Thyroid gland (tissue), 4 donors: ENCODE measurements around the gene COX20. TPM values are rescaled to one million over a fixed set of nuclear protein-coding genes. Genes with fewer than 3 reads are reported as not detected.

ENCODE experiments used
- DNase-seq, 2 donors: peaks; one replicate each; pipeline ENCODE4 v3.0.0-alpha.2; 2019
- H3K27ac ChIP-seq, 3 donors: fragments of 200-600 bp; sonication (generic); 1 replicate in 2 of 3; 2 replicates in 1 of 3; pipeline ENCODE4 v1.5.1; 2016 to 2019; ENCODE audit warnings: mild to moderate bottlenecking in 1 of 3, moderate library complexity in 1 of 3
- H3K27me3 ChIP-seq: fragments of 200-600 bp; sonication (generic); one replicate; pipeline ENCODE4 v1.5.1; 2019
- H3K36me3 ChIP-seq, 2 donors: fragments of 200-600 bp; sonication (generic); one replicate each; pipeline ENCODE4 v1.5.1; 2016 to 2019
- H3K4me1 ChIP-seq, 2 donors: fragments of 200-600 bp; sonication (generic); one replicate each; pipeline ENCODE4 v1.5.1; 2017 to 2019
- H3K4me3 ChIP-seq, 3 donors: fragments of 200-600 bp; sonication (generic); replicated peaks in 1 of 3; 1 replicate in 2 of 3; 2 replicates in 1 of 3; pipeline ENCODE4 v1.5.1; 2016; ENCODE audit warnings: mild to moderate bottlenecking in 1 of 3
- H3K9me3 ChIP-seq: fragments of 200-600 bp; sonication (generic); one replicate; pipeline ENCODE4 v1.5.1; 2017
- CTCF ChIP-seq, 6 experiments: fragments of 200-600 bp in 3 of 6; fragments of 450-650 bp in 3 of 6; sonication (generic) in 3 of 6; IDR thresholded peaks; one replicate each; pipeline ENCODE4 v1.5.1; 2016 to 2019; ENCODE audit warnings: antibody characterized with exemption in 6 of 6, mild to moderate bottlenecking in 2 of 6, inconsistent platforms in 1 of 6, moderate library complexity in 1 of 6
- POLR2A ChIP-seq, 2 donors: fragments of 450-650 bp; IDR thresholded peaks; one replicate each; pipeline ENCODE4 v1.6.1; 2017; ENCODE audit warnings: antibody characterized with exemption in 2 of 2, mild to moderate bottlenecking in 2 of 2, moderate library complexity in 1 of 2
- WGBS, 2 donors: methylation state at CpG; one replicate each; pipeline ENCODE4 v1.1.5; 2017; 5-methylcytosine and 5-hydroxymethylcytosine counted together
- intact Hi-C: fragments of 100-400 bp; cut with DNase I; formaldehyde crosslinking; loops from one replicate; pipeline ENCODE4 v1.15.1; 2023
- total RNA-seq, 4 donors: library from RNA; depleted of rRNA; stranded (reverse); fragments of >200 nt; gene quantifications; one replicate each; pipeline ENCODE4 v1.2.3, GENCODE V29; 2016

COX20 gene
- total RNA-seq, 4 donors from 2014 or later = 68.8 to 83.6 (median 73.5) TPM

GRCh38 chr1:244833734-244834542, 1.5 kb upstream of the COX20 start:
- H3K4me3 ChIP-seq = peak overlapping the region in 2 of 3 donors; percentile 55 to 60
- H3K27me3 ChIP-seq = no peaks in the 10 kb centered on the region
- no peaks in the 10 kb centered on the region for H3K9me3 ChIP-seq
- H3K36me3 ChIP-seq = no peaks in the 10 kb centered on the region
- peak; percentile 56 to 64 for DNase-seq
- intact Hi-C loops = loop anchor here (10.0 kb wide), 1 partner anchor 211 kb away; no protein-coding TSS in a partner anchor
- peak overlapping the region; percentile 99 for H3K27ac ChIP-seq
- peaks cover 17 to 25% of the 10 kb centered on the region in 2 donors for H3K4me1 ChIP-seq
- WGBS, 2 donors = 1 to 2% methylated on average over 32 of the region's 32 CpGs
- TF ChIP-seq CTCF (IDR thresholded peaks at IDR 0.05) = peak in 4 of 6 experiments; percentile 12 to 50 (median 22)
- peak in 1 of 2 donors; percentile 2 for TF ChIP-seq POLR2A (IDR thresholded peaks at IDR 0.05)

GRCh38 chr1:244834543-244835275, 749 bp upstream of the COX20 start:
- WGBS, 2 donors = 0 to 1% methylated on average over 18 to 37 of the region's 49 CpGs
- H3K27me3 ChIP-seq = no peaks in the 10 kb centered on the region
- peak overlapping the region; percentile 99 for H3K27ac ChIP-seq
- H3K4me1 ChIP-seq = peaks cover 17 to 25% of the 10 kb centered on the region in 2 donors
- intact Hi-C loops = loop anchor here (10.0 kb wide), 1 partner anchor 210 kb away; no protein-coding TSS in a partner anchor
- no peak for DNase-seq
- H3K4me3 ChIP-seq = peak overlapping the region; percentile 12 to 60 (median 55)
- H3K36me3 ChIP-seq = no peaks in the 10 kb centered on the region
- no peaks in the 10 kb centered on the region for H3K9me3 ChIP-seq
- TF ChIP-seq CTCF (IDR thresholded peaks at IDR 0.05) = no peak
- peak; percentile 47 to 77 for TF ChIP-seq POLR2A (IDR thresholded peaks at IDR 0.05)

- peak overlapping the region; percentile 55 to 79 (median 60) for H3K4me3 ChIP-seq
- H3K27me3 ChIP-seq = no peaks in the 10 kb centered on the region
- intact Hi-C loops = loop anchor here (10.0 kb wide), 1 partner anchor 209 kb away; no protein-coding TSS in a partner anchor
- H3K4me1 ChIP-seq = peaks cover 17 to 25% of the 10 kb centered on the region in 2 donors
- DNase-seq = no peak
- peak overlapping the region; percentile 99 for H3K27ac ChIP-seq
- no peaks in the 10 kb centered on the region for H3K36me3 ChIP-seq
- H3K9me3 ChIP-seq = no peaks in the 10 kb centered on the region
- 1 to 2% methylated on average over 7 of the region's 7 CpGs for WGBS, 2 donors
- TF ChIP-seq POLR2A (IDR thresholded peaks at IDR 0.05) (no peak), CTCF (IDR thresholded peaks at IDR 0.05) (no peak)
Observed at GRCh38 chr1:244836135-244836521, 670 bp downstream of the COX20 start.

GRCh38 chr1:244836584-244836983, 1.1 kb downstream of the COX20 start:
- Histone ChIP-seq H3K4me3 (peak overlapping the region; percentile 55 to 79 (median 60)), H3K9me3 (no peaks in the 10 kb centered on the region), H3K27ac (peak overlapping the region; percentile 33 to 99 (median 99)), H3K4me1 (peaks cover 17 to 25% of the 10 kb centered on the region in 2 donors), H3K36me3 (no peaks in the 10 kb centered on the region), H3K27me3 (no peaks in the 10 kb centered on the region)
- no peak for DNase-seq
- no peak for TF ChIP-seq POLR2A (IDR thresholded peaks at IDR 0.05)
- TF ChIP-seq CTCF (IDR thresholded peaks at IDR 0.05) = no peak
- WGBS, 2 donors = 27 to 29% methylated on average over 3 of the region's 3 CpGs
- intact Hi-C loops = loop anchor here (10.0 kb wide), 1 partner anchor 208 kb away; no protein-coding TSS in a partner anchor
